CD14-positive monocyte (primary cell): ENCODE data around the gene HK1. TPM values are rescaled to one million over a fixed set of nuclear protein-coding genes. Genes with fewer than 3 reads are reported as not detected.
A peak's percentile ranks its signal among the peaks of the same experiment; 100 is the strongest.

Experiments used
- DNase-seq, 3 donors: peaks; one replicate each; pipeline ENCODE4 v3.0.0-alpha.2; 2011 to 2022
- H2AFZ ChIP-seq: 2 replicates; pipeline ENCODE4 v1.6.0; 2012; ENCODE audit warnings: mild to moderate bottlenecking, low read depth, low read length, inconsistent platforms; ENCODE audit not compliant: insufficient read depth, poor library complexity, severe bottlenecking
- H3K27ac ChIP-seq, 2 donors: 1 replicate in 1 of 2; 2 replicates in 1 of 2; pipeline ENCODE4 v1.5.1; 2012 to 2013; ENCODE audit warnings: low read length in 2 of 2, control low read depth in 1 of 2, inconsistent platforms in 1 of 2, low read depth in 1 of 2, mild to moderate bottlenecking in 1 of 2
- H3K27me3 ChIP-seq, 2 donors: one replicate each; pipeline versions ENCODE4 v1.6.0 to v1.6.1; 2011 to 2013; ENCODE audit warnings: low read length in 2 of 2; ENCODE audit not compliant: control insufficient read depth in 2 of 2, insufficient read depth in 2 of 2
- H3K36me3 ChIP-seq, 2 donors: replicated peaks in 1 of 2; 1 replicate in 1 of 2; 2 replicates in 1 of 2; pipeline versions ENCODE4 v1.5.1 to v1.6.1; 2012 to 2013; ENCODE audit warnings: low read length in 2 of 2, control low read depth in 1 of 2, inconsistent platforms in 1 of 2, mild to moderate bottlenecking in 1 of 2; ENCODE audit not compliant: insufficient read depth in 2 of 2, control insufficient read depth in 1 of 2
- H3K4me1 ChIP-seq, 2 donors: 1 replicate in 1 of 2; 2 replicates in 1 of 2; pipeline versions ENCODE4 v1.5.1 to v1.6.1; 2012 to 2013; ENCODE audit warnings: low read length in 2 of 2, control low read depth in 1 of 2, inconsistent platforms in 1 of 2, mild to moderate bottlenecking in 1 of 2, moderate library complexity in 1 of 2; ENCODE audit not compliant: insufficient read depth in 2 of 2, control insufficient read depth in 1 of 2
- H3K4me2 ChIP-seq: replicated peaks from 2 replicates; pipeline ENCODE3; 2012; ENCODE audit warnings: low read length, moderate library complexity, mild to moderate bottlenecking; ENCODE audit not compliant: poor library complexity, severe bottlenecking; ENCODE audit errors: extremely low read depth
- H3K4me3 ChIP-seq, 3 experiments: fragments of 200-600 bp in 1 of 3; sonication (generic) in 1 of 3; replicated peaks in 1 of 3; 1 replicate in 2 of 3; 2 replicates in 1 of 3; pipeline ENCODE4 v1.5.1; 2011 to 2013; ENCODE audit warnings: low read length in 3 of 3, mild to moderate bottlenecking in 3 of 3, control low read depth in 2 of 3, low read depth in 2 of 3, inconsistent platforms in 1 of 3, moderate library complexity in 1 of 3
- H3K79me2 ChIP-seq: 2 replicates; pipeline ENCODE4 v1.6.0; 2012; ENCODE audit warnings: mild to moderate bottlenecking, control low read depth, inconsistent platforms, low read length, moderate library complexity; ENCODE audit not compliant: insufficient read depth
- H3K9ac ChIP-seq: 2 replicates; pipeline ENCODE4 v1.6.0; 2017; ENCODE audit warnings: low read length, mild to moderate bottlenecking; ENCODE audit not compliant: insufficient read depth, poor library complexity, severe bottlenecking
- H3K9me3 ChIP-seq, 2 donors: replicated peaks in 1 of 2; 1 replicate in 1 of 2; 2 replicates in 1 of 2; pipeline versions ENCODE4 v1.5.1 to v1.6.1; 2012 to 2013; ENCODE audit warnings: low read length in 2 of 2, control low read depth in 1 of 2; ENCODE audit not compliant: control insufficient read depth in 1 of 2, insufficient read depth in 1 of 2
- H4K20me1 ChIP-seq: 2 replicates; pipeline ENCODE4 v1.6.0; 2012; ENCODE audit warnings: mild to moderate bottlenecking, low read length, control low read depth, moderate library complexity; ENCODE audit not compliant: insufficient read depth
- H3K27ac Mint-ChIP-seq, 7 donors: one replicate each; pipeline ENCODE4 v1.8.0; 2020; ENCODE audit warnings: mild to moderate bottlenecking in 7 of 7, mixed read lengths in 7 of 7, moderate library complexity in 6 of 7, inconsistent platforms in 2 of 7
- H3K27me3 Mint-ChIP-seq, 3 donors: one replicate each; pipeline ENCODE4 v1.8.0; 2021 to 2022; ENCODE audit warnings: low read depth in 3 of 3, mild to moderate bottlenecking in 3 of 3, mixed read lengths in 3 of 3, moderate library complexity in 3 of 3, inconsistent platforms in 1 of 3
- H3K36me3 Mint-ChIP-seq, 2 donors: one replicate each; pipeline ENCODE4 v1.8.0; 2020; ENCODE audit warnings: mixed read lengths in 2 of 2, inconsistent platforms in 1 of 2, mild to moderate bottlenecking in 1 of 2
- H3K4me1 Mint-ChIP-seq: one replicate; pipeline ENCODE4 v1.8.0; 2020; ENCODE audit warnings: mild to moderate bottlenecking, mixed read lengths
- H3K4me3 Mint-ChIP-seq, 2 donors: one replicate each; pipeline ENCODE4 v1.8.0; 2020; ENCODE audit warnings: mild to moderate bottlenecking in 2 of 2, mixed read lengths in 2 of 2, moderate library complexity in 1 of 2
- H3K9me3 Mint-ChIP-seq, 7 donors: one replicate each; pipeline ENCODE4 v1.8.0; 2020 to 2022; ENCODE audit warnings: mixed read lengths in 7 of 7, mild to moderate bottlenecking in 6 of 7, moderate library complexity in 6 of 7, inconsistent platforms in 2 of 7
- CTCF ChIP-seq: fragments of 200-600 bp; IDR thresholded peaks from one replicate; pipeline ENCODE4 v1.8.0; 2022; ENCODE audit warnings: antibody characterized with exemption, mild to moderate bottlenecking
- WGBS: methylation state at CpG from one replicate; pipeline ENCODE4 v1.1.5; 2013; ENCODE audit warnings: missing lambda C conversion rate; ENCODE audit not compliant: insufficient coverage; 5-methylcytosine and 5-hydroxymethylcytosine counted together
- intact Hi-C, 2 donors: fragments of 100-400 bp; cut with micrococcal nuclease; formaldehyde crosslinking; loops; one replicate each; pipeline versions ENCODE4 v1.15.0 to v1.15.1; 2023
- polyA plus RNA-seq, 3 donors: library from polyadenylated mRNA; depleted of rRNA in 1 of 3; unstranded in 2 of 3; stranded (reverse) in 1 of 3; fragments of 300-500 nt in 2 of 3; fragments of >200 nt in 1 of 3; fragmentation: Illumina TruSeq in 2 of 3; gene quantifications; 1 replicate in 2 of 3; 2 replicates in 1 of 3; pipeline ENCODE4 v1.2.3, GENCODE V29; 2012 to 2021

HK1 gene
- polyA plus RNA-seq, 3 donors, result 57.9 to 146 (median 125) TPM

- Mint-ChIP-seq H3K4me1 (peaks cover 24% of the 10 kb centered on the region), H3K36me3 (no peaks in the 10 kb centered on the region), H3K9me3 (peaks cover 0 to 3% (median 0%) of the 10 kb centered on the region in 7 donors), H3K27me3 (peaks cover 0 to 9% (median 4%) of the 10 kb centered on the region in 3 donors), H3K27ac (peak overlapping the region in 5 of 7 donors; percentile 13 to 91 (median 32)), H3K4me3 (peak overlapping the region; percentile 45 to 64)
- Histone ChIP-seq H3K9me3 (peaks cover 0 to 3% of the 10 kb centered on the region in 2 donors), H3K27me3 (no peaks in the 10 kb centered on the region), H3K79me2 (no peaks in the 10 kb centered on the region), H3K4me3 (peak overlapping the region in 1 of 3 experiments; percentile 32), H3K9ac (no peak overlapping the region), H3K27ac (no peak overlapping the region), H3K4me1 (peaks cover 26 to 28% of the 10 kb centered on the region in 2 donors), H4K20me1 (no peaks in the 10 kb centered on the region), H3K36me3 (no peaks in the 10 kb centered on the region), H2AFZ (no peak overlapping the region), H3K4me2 (peak overlapping the region; percentile 34)
- no peak for TF ChIP-seq CTCF
- intact Hi-C loops, result no loop called here
- DNase-seq, result peak; percentile 47 to 56 (median 48)
- no CpG with 5 or more reads among the region's 5 CpGs for WGBS
Observed at GRCh38 chr10:69439813-69440506, 161.7 kb downstream of the HK1 start.

GRCh38 chr10:69443354-69443753, 165.1 kb downstream of the HK1 start:
- intact Hi-C loops, result no loop called here
- H3K27ac ChIP-seq, result no peak overlapping the region
- no peak for TF ChIP-seq CTCF
- WGBS, result no CpG with 5 or more reads among the region's 1 CpG
- no peaks in the 10 kb centered on the region for H3K27me3 ChIP-seq
- no peaks in the 10 kb centered on the region for H4K20me1 ChIP-seq
- Mint-ChIP-seq H3K9me3 (peaks cover 0 to 3% (median 0%) of the 10 kb centered on the region in 7 donors), H3K36me3 (no peaks in the 10 kb centered on the region), H3K4me3 (no peak overlapping the region), H3K4me1 (peaks cover 26% of the 10 kb centered on the region), H3K27ac (no peak overlapping the region), H3K27me3 (peaks cover 0 to 9% (median 5%) of the 10 kb centered on the region in 3 donors)
- DNase-seq, result no peak
- no peak overlapping the region for H3K4me3 ChIP-seq
- no peak overlapping the region for H3K4me2 ChIP-seq
- H3K79me2 ChIP-seq, result no peaks in the 10 kb centered on the region
- peaks cover 23 to 24% of the 10 kb centered on the region in 2 donors for H3K4me1 ChIP-seq
- no peaks in the 10 kb centered on the region for H3K9me3 ChIP-seq
- no peak overlapping the region for H2AFZ ChIP-seq
- no peak overlapping the region for H3K9ac ChIP-seq
- no peaks in the 10 kb centered on the region for H3K36me3 ChIP-seq
